Stimulated activated CD4-positive, alpha-beta T cell treated with anti-CD3 and anti-CD28 coated beads, Interleukin-4, amount 100 ng/mL, for 1 hour (primary cell): ENCODE data around the gene EIF4E1B.

ENCODE experiments used
- DNase-seq: peaks from one replicate; pipeline ENCODE4 v3.0.0-alpha.2; 2020

The EIF4E1B gene

DNA sequence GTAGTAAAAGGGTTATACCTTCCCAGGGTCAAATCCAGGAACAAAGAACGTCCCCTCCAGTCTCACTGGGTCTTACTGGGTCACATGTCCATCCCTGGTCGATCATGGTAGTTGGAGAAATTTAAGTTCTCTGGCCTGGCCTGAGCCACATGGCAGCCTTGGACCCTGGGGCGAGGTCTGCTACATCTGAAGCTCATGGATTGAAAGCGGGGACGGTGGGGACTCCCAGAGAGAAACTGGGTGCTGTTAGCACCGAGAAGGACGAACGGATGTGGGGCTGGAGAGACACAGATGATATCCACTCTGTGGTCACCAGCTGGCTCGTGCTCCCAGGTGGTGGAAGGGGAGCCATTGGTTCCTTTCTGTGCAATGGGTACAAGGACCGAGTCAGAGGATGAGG, 63.7 kb downstream of the EIF4E1B start:
- DNase-seq = no peak

DNA sequence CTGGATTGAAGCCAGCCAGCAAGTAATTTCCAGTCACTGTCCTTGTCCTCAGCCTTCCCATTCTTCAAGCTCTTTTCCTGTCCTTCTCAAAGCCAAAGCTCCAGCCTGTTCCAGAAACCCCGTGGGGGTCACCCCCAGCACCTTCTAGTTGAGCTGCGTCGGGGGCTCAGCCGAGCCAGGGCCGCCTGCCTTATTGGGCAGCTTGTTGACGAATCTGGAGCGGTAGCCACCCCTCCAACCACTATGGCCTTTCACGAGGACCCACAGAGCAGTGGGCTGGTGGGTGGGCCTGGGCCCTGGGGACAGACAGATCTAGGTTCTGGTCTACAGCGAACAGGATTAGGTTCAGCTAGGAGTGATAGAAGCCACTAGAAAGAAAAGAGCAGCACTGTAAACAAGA, 64.2 kb downstream of the EIF4E1B start:
- DNase-seq = no peak

GRCh38 chr5:176695073-176695472, 64.6 kb downstream of the EIF4E1B start:
- no peak for DNase-seq
